ENCODE measurements around the gene HLF.

Gene HLF

DNA sequence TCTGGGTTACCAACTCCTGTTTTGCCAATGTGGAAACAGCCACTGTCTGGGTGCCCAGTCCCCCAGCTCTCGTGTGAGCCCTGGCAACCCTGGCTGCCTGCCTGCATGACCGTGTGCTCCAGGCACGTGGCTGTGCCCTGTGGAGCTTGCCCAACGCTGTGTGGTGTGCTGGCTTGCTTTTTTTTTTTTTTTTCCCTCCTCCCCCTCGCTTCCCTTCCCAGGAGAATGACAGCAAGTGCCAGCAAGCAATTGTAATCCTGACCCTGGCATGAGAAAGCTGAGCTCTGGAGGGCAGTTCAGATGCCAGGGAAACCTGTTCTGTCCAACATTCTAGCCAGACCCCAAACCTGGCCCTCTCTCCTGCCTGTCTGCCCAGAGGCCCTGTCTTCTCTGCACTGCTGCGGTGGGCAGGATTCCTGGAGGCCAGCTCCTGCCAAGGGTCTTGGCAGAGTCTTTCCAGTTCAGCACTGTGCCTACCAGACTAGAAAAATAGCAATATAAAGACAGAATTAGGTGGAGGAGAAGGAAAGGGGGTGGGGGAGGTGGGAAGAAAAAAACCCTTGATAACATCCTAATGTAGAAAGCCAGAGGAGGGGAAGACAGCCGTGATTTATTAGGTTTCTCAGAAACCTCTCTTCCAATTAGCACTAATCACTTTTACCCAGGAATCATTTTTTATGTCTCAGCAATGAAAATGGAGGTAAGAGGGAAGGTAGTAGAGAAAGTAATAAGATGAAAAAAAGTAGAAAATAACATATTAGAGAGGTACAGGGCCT lies 9.0 kb downstream of the HLF start:
- no peak overlapping the region for H3K4me3 ChIP-seq (ENCODE audit: low read length)
- TF ChIP-seq, protein P1, sequence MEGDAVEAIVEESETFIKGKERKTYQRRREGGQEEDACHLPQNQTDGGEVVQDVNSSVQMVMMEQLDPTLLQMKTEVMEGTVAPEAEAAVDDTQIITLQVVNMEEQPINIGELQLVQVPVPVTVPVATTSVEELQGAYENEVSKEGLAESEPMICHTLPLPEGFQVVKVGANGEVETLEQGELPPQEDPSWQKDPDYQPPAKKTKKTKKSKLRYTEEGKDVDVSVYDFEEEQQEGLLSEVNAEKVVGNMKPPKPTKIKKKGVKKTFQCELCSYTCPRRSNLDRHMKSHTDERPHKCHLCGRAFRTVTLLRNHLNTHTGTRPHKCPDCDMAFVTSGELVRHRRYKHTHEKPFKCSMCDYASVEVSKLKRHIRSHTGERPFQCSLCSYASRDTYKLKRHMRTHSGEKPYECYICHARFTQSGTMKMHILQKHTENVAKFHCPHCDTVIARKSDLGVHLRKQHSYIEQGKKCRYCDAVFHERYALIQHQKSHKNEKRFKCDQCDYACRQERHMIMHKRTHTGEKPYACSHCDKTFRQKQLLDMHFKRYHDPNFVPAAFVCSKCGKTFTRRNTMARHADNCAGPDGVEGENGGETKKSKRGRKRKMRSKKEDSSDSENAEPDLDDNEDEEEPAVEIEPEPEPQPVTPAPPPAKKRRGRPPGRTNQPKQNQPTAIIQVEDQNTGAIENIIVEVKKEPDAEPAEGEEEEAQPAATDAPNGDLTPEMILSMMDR (IDR thresholded peaks at IDR 0.05; ENCODE audit: insufficient read depth, low read depth, low read length, missing control alignments), result no peak
- peak; percentile 74 for DNase-seq (ENCODE audit: low read depth)

DNA sequence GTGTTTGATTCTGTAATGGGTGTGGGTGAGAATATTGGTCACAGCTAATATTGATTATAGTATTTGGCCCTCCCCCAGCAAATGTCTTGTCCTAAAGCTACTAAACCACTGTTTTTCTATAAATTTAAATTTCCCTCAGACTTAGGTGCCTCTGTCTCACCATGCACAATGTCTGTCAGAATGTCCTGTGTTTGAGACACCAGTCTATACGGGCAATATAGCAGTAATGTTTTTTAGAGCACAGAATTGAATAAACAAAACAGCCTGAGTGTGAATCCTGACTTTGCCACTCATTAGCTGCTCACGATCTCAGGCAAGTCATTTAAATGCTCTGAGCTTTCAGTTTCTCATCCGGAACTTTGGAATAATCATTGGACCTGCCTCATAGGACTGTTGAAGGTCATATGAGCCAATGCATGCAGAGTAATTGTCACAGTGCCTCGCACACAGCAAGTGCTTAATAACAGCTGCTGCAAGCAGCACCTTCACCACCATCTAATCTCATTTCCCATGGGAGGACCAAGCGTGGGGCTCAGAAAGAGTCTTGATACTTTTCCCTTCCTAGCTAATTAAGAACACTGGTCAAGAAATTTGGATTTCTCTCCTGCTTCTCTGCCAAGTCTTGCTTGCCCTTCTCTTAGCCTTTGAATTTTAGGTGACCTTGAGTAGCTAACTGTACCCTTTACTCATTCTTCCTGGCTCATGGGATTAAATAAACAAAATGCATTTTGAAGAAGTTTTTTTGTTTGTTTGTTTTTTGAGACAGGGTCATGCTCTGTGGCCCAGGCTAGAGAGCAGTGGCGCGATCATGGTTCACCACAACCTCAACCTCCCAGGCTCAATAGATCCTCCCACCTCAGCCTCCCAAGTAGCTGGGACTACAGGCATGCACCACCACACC lies 9.8 kb downstream of the HLF start:
- no peak for DNase-seq (ENCODE audit: low read depth)
- H3K4me3 ChIP-seq (ENCODE audit: low read length), result no peak overlapping the region
- TF ChIP-seq, protein P1 (IDR thresholded peaks at IDR 0.05; ENCODE audit: insufficient read depth, low read depth, low read length, missing control alignments), result no peak

DNA sequence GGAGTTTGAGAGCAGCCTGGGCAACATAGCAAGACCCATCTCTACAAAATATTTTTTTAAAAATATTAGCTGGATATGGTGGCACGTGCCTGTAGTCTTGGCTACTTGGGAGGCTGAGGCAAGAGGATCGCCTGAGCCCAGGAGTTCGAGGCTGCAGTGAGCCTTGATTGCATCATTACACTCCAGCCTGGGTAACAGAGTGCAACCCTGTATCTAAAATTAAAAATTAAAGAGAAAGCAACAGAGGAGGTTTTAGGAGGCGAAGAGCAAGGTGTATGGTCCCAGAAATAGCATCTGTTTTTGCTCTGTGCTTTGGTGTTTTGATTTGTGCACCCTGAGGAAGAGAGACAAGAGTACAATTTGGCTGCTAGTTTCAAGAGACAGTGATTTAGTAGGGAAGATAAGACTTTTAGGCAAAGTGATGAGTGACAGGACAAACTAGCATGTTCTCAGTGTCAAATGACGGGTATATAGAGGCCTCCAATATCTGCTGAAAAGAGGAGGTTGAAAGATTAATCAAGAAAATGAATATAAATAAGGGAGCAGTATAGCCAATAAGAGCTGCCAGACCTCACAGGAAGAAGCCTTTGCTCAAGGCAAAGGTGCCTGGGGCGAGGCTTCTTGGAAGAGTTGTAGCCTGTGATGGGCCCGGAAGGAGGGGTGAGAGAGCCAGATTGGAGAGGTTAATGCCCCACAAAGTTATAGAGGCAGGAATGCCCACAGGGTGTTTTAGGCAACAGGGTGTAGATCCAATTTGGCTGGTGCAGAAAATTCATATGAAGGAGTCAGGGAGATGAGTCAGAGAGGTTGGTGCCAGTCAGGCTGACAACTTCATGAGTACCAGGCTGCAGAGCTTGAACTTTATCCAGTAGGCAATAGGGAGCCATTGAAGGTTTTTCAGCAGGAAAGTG lies 11.4 kb downstream of the HLF start:
- H3K4me3 ChIP-seq (ENCODE audit: low read length), result no peak overlapping the region
- TF ChIP-seq, protein P1 (IDR thresholded peaks at IDR 0.05; ENCODE audit: insufficient read depth, low read depth, low read length, missing control alignments), result no peak
- DNase-seq (ENCODE audit: low read depth), result peak; percentile 82

DNA sequence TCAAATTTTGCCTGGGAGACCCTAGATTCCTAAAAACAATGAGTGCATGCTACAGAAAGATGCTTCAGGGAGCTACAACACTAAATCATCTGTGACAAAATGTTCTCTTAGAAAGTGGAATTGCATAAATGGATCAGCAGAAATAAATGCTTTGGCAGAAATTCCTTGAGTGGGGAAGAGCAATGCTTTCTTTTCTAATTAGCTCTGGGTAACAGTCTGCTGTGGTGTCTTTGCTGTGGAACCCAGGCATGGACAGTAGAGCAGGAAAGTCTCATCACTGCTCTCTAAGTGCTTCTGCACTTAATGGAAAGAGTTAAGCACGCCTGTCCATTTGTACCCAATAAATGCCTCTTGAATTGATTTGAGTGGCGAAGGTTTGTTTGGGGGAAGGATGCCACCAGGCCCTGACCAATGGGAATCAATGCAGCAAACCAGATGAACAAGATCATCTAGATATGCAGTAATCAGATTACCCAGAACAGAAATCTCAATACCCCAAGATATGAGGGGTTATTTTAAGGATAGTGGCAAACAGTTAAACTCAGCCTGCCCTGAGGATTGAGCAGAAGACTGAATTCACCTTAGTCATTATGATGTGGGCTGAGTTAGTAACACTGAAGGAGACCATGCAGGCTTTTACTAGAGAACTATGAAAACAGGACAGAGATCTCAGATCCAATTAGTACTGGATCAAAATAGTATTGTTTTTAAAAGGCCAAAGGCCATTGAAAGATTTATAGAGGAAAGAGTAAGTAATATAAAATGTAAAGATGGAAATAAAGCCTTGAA lies 13.6 kb downstream of the HLF start:
- TF ChIP-seq, protein P1 (IDR thresholded peaks at IDR 0.05; ENCODE audit: insufficient read depth, low read depth, low read length, missing control alignments), result no peak
- no peak for DNase-seq (ENCODE audit: low read depth)
- H3K4me3 ChIP-seq (ENCODE audit: low read length), result no peak overlapping the region

DNA sequence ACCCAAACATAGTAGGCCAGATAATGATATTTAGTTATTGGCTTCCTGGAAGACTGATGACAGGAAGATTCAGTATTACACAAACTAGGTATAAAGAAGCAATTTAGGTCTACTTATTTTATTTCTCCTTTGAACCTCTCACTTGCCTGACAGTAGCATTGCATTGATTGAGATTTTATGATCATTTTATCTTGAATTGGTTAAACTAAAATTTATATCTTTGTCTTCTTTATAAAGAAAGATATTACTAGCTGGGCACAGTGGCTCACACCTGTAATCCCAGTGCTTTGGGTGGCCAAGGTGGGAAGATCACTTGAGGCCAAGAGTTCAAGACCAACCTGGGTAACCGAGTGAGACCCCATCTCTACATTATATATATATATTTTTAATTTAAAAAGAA lies 14.4 kb downstream of the HLF start:
- TF ChIP-seq, protein P1 (IDR thresholded peaks at IDR 0.05; ENCODE audit: insufficient read depth, low read depth, low read length, missing control alignments), result no peak
- no peak overlapping the region for H3K4me3 ChIP-seq (ENCODE audit: low read length)
- no peak for DNase-seq (ENCODE audit: low read depth)

DNA sequence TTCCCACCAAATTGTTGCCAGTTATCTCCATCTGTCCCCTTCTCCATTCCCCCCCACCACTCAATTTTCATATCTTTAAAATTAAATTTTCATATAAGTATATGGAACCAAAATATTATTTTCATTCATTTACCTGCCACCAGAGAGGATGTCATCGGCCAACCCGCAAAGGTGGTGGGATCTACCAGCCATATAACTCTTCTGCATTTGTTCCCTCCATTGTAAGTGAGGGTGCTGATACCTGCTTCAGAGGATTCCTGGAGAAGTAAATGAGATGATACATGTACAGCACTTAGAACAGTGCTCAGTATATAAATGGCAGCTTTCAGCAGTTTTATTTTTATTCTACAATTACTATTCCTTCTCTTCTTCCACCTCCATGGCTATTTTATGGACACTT lies 15.0 kb downstream of the HLF start:
- TF ChIP-seq, protein P1 (IDR thresholded peaks at IDR 0.05; ENCODE audit: insufficient read depth, low read depth, low read length, missing control alignments), result no peak
- no peak for DNase-seq (ENCODE audit: low read depth)
- no peak overlapping the region for H3K4me3 ChIP-seq (ENCODE audit: low read length)
